ENCODE data around the gene FXN. TPM values are rescaled to one million over a fixed set of nuclear protein-coding genes. Genes with fewer than 3 reads are reported as not detected.

Gene FXN
- total and polyA plus RNA-seq, 2 experiments from 2014 or later: 5.6 to 22.0 TPM

GRCh38 chr9:69145144-69145715 is 109.7 kb downstream of the FXN start:
- H3K27ac ChIP-seq: no peak overlapping the region
- no peaks in the 10 kb centered on the region for H4K20me1 ChIP-seq (ENCODE audit: insufficient read depth)
- H3K9ac ChIP-seq: no peak overlapping the region
- H3K9me3 ChIP-seq (ENCODE audit: low read depth): no peaks in the 10 kb centered on the region
- in situ Hi-C loops (cut with MboI): loop anchor here (10.0 kb wide), 1 partner anchor 60 kb away; no protein-coding TSS in a partner anchor
- no peaks in the 10 kb centered on the region for H3K36me3 ChIP-seq (ENCODE audit: low read depth)
- peaks cover 10% of the 10 kb centered on the region; the same call in 1 of the 2 replicates for H3F3A ChIP-seq (ENCODE audit: insufficient read depth)
- TF ChIP-seq EZH2 (IDR thresholded peaks at IDR 0.05; ENCODE audit: insufficient read depth, poor library complexity, severe bottlenecking): no peak
- TF ChIP-seq EZH2phosphoT487 (IDR thresholded peaks at IDR 0.05; ENCODE audit: insufficient read depth, low read depth): no peak
- H3K4me3 ChIP-seq: no peak overlapping the region
- no peak overlapping the region for H2AFZ ChIP-seq
- no peak overlapping the region for H3K4me2 ChIP-seq (ENCODE audit: unreplicated experiment)
- no peaks in the 10 kb centered on the region for H3K9me2 ChIP-seq (ENCODE audit: insufficient read depth)
- H3K4me1 ChIP-seq (ENCODE audit: insufficient read depth): peaks cover 14% of the 10 kb centered on the region; the same call in 1 of the 2 replicates
- no peaks in the 10 kb centered on the region for H3K27me3 ChIP-seq (replicated peaks; ENCODE audit: insufficient read depth)
- peak; percentile 44 for DNase-seq
- WGBS, 2 experiments (ENCODE audit: low coverage in 1 of 2, low lambda C conversion rate in 2 of 2, missing lambda C conversion rate in 2 of 2): 16 to 24% methylated on average over 8 of the region's 8 CpGs
- H3K79me2 ChIP-seq (ENCODE audit: insufficient read depth): no peaks in the 10 kb centered on the region

- in situ Hi-C loops (cut with MboI): loop anchor here (10.0 kb wide), 1 partner anchor 62 kb away; no protein-coding TSS in a partner anchor
- no peak overlapping the region for H3K4me2 ChIP-seq (ENCODE audit: unreplicated experiment)
Measured at GRCh38 chr9:69147041-69147834, 111.7 kb downstream of the FXN start.

GRCh38 chr9:69149321-69149807 is 113.8 kb downstream of the FXN start:
- TF ChIP-seq EZH2 (IDR thresholded peaks at IDR 0.05; ENCODE audit: insufficient read depth, poor library complexity, severe bottlenecking) (no peak), EZH2phosphoT487 (IDR thresholded peaks at IDR 0.05; ENCODE audit: insufficient read depth, low read depth) (no peak)
- H2AFZ ChIP-seq: peak overlapping the region; percentile 58

More at GRCh38 chr9:69147041-69147834, 111.7 kb downstream of the FXN start:
- Histone ChIP-seq H3K9me3 (ENCODE audit: low read depth) (no peaks in the 10 kb centered on the region), H3K27me3 (replicated peaks; ENCODE audit: insufficient read depth) (no peaks in the 10 kb centered on the region), H3K9me2 (ENCODE audit: insufficient read depth) (no peaks in the 10 kb centered on the region), H4K20me1 (ENCODE audit: insufficient read depth) (no peaks in the 10 kb centered on the region), H3F3A (ENCODE audit: insufficient read depth) (peaks cover 10% of the 10 kb centered on the region; the same call in 1 of the 2 replicates), H3K27ac (no peak overlapping the region), H3K4me1 (ENCODE audit: insufficient read depth) (peaks cover 14% of the 10 kb centered on the region; the same call in 1 of the 2 replicates), H2AFZ (no peak overlapping the region), H3K36me3 (ENCODE audit: low read depth) (no peaks in the 10 kb centered on the region), H3K4me3 (no peak overlapping the region), H3K9ac (no peak overlapping the region), H3K79me2 (ENCODE audit: insufficient read depth) (no peaks in the 10 kb centered on the region)
- DNase-seq: no peak
- 88 to 91% methylated on average over 11 of the region's 11 CpGs for WGBS, 2 experiments (ENCODE audit: low coverage in 1 of 2, low lambda C conversion rate in 2 of 2, missing lambda C conversion rate in 2 of 2)
- TF ChIP-seq EZH2phosphoT487 (IDR thresholded peaks at IDR 0.05; ENCODE audit: insufficient read depth, low read depth) (no peak), EZH2 (IDR thresholded peaks at IDR 0.05; ENCODE audit: insufficient read depth, poor library complexity, severe bottlenecking) (no peak)

More at GRCh38 chr9:69149321-69149807, 113.8 kb downstream of the FXN start:
- H3K9ac ChIP-seq: no peak overlapping the region
- no peaks in the 10 kb centered on the region for H3K27me3 ChIP-seq (replicated peaks; ENCODE audit: insufficient read depth)
- peaks cover 10% of the 10 kb centered on the region; the same call in 1 of the 2 replicates for H3F3A ChIP-seq (ENCODE audit: insufficient read depth)
- DNase-seq: peak; percentile 80
- H4K20me1 ChIP-seq (ENCODE audit: insufficient read depth): no peaks in the 10 kb centered on the region
- no peaks in the 10 kb centered on the region for H3K9me3 ChIP-seq (ENCODE audit: low read depth)
- peaks cover 14% of the 10 kb centered on the region; the same call in 1 of the 2 replicates for H3K4me1 ChIP-seq (ENCODE audit: insufficient read depth)
- H3K79me2 ChIP-seq (ENCODE audit: insufficient read depth): no peaks in the 10 kb centered on the region
- no peaks in the 10 kb centered on the region for H3K36me3 ChIP-seq (ENCODE audit: low read depth)
- no peaks in the 10 kb centered on the region for H3K9me2 ChIP-seq (ENCODE audit: insufficient read depth)
- WGBS, 2 experiments (ENCODE audit: low coverage in 1 of 2, low lambda C conversion rate in 2 of 2, missing lambda C conversion rate in 2 of 2): 38 to 42% methylated on average over 7 of the region's 7 CpGs
- in situ Hi-C loops (cut with MboI): loop anchor here (10.0 kb wide), 1 partner anchor 65 kb away; no protein-coding TSS in a partner anchor
- 0 out of 2 replicates have a peak overlapping the region, but pooled peaks have one; percentile 19 for H3K4me3 ChIP-seq
- no peak overlapping the region for H3K27ac ChIP-seq
- H3K4me2 ChIP-seq (ENCODE audit: unreplicated experiment): peak overlapping the region; percentile 24

Small RNAs within 50 kb of the gene (small RNA-seq; reads per million reads assigned to genes)
- gene AL162730.1 (ENCODE audit: low read depth, low replicate concordance): not detected

Other genes starting within 250 kb of the FXN start
- gene PRKACG, start 21.6 kb upstream of the FXN start, total RNA-seq (2014; rRNA removed; shearing (Covaris generic)): not detected in 2 replicates
- gene PRKACG, start 21.6 kb upstream of the FXN start, polyA plus RNA-seq (2016; fragmentation: Nextera tagmentation; extraction: Ambion mirVana): not detected in 2 replicates
- gene TJP2, start 138.5 kb downstream of the FXN start, total RNA-seq (2014; rRNA removed; shearing (Covaris generic)): 8.6 and 22.0 TPM in 2 replicates
- gene TJP2, start 138.5 kb downstream of the FXN start, polyA plus RNA-seq (2016; fragmentation: Nextera tagmentation; extraction: Ambion mirVana): 5.5 TPM in 2 replicates